Left lung (tissue), 10 donors: ENCODE measurements around the gene LTA4H. TPM values are rescaled to one million over a fixed set of nuclear protein-coding genes. Genes with fewer than 3 reads are reported as not detected.

Experiments
- ATAC-seq: fragments of 200-7000 bp; cut with Tn5 transposase; one replicate; pipeline ENCODE4 v1.9.1; 2020; ENCODE audit warnings: moderate library complexity
- DNase-seq, 4 donors: peaks; one replicate each; pipeline ENCODE4 v3.0.0-alpha.2; 2013 to 2020
- H3K27ac ChIP-seq, 2 donors: fragments of 200-600 bp; sonication (generic) in 1 of 2; one replicate each; pipeline versions ENCODE4 v1.5.0 to v1.8.0; 2020 to 2021
- H3K27me3 ChIP-seq, 2 donors: fragments of 200-600 bp; sonication (generic) in 1 of 2; one replicate each; pipeline versions ENCODE4 v1.5.0 to v1.8.0; 2020 to 2021
- H3K36me3 ChIP-seq, 2 donors: fragments of 200-600 bp; sonication (generic) in 1 of 2; one replicate each; pipeline versions ENCODE4 v1.5.0 to v1.8.0; 2020 to 2021
- H3K4me1 ChIP-seq, 2 donors: fragments of 200-600 bp; one replicate each; pipeline ENCODE4 v1.8.0; 2021
- H3K4me3 ChIP-seq, 2 donors: fragments of 200-600 bp; sonication (generic) in 1 of 2; one replicate each; pipeline versions ENCODE4 v1.5.0 to v1.8.0; 2020 to 2021; ENCODE audit warnings: mild to moderate bottlenecking in 1 of 2
- H3K9me3 ChIP-seq, 2 donors: fragments of 200-600 bp; sonication (generic) in 1 of 2; one replicate each; pipeline versions ENCODE4 v1.5.0 to v1.8.0; 2020 to 2021
- CTCF ChIP-seq, 2 donors: fragments of 200-600 bp; sonication (generic) in 1 of 2; IDR thresholded peaks; one replicate each; pipeline versions ENCODE4 v1.5.0 to v1.8.0; 2021; ENCODE audit warnings: antibody characterized with exemption in 2 of 2
- intact Hi-C, 2 donors: fragments of 100-400 bp; cut with DNase I; formaldehyde crosslinking; loops; one replicate each; pipeline versions ENCODE4 v1.11.2 to v1.14.2; 2022
- polyA plus RNA-seq, 6 donors: library from polyadenylated mRNA; unstranded; fragments of 120-200 nt; gene quantifications; one replicate each; pipeline ENCODE4 v1.2.1, GENCODE V29; 2013; ENCODE audit not compliant: insufficient read length in 6 of 6
- total RNA-seq, 2 donors: library from RNA; stranded (reverse); fragmentation: NEBNext Ultra II Directional; extraction: Animal tissue kit (Norgen Biotek cat#: 25700); gene quantifications; one replicate each; pipeline ENCODE4 v1.2.1, GENCODE V29; 2021
- donor health status: DM: no; HTN: yes; CAD: no.
- donor health status: DM: no; HTN: no; CAD: no.

LTA4H gene
- total and polyA plus RNA-seq, 8 donors, result 173 to 227 (median 203) TPM

- no peaks in the 10 kb centered on the region for H3K9me3 ChIP-seq
- no peak overlapping the region for H3K4me3 ChIP-seq
- TF ChIP-seq CTCF (IDR thresholded peaks at IDR 0.05), result no peak
- H3K4me1 ChIP-seq, result peaks cover 15 to 72% of the 10 kb centered on the region in 2 donors
- DNase-seq (peak in 1 of 4 donors; percentile 75), ATAC-seq (no peak)
- peak overlapping the region; percentile 79 to 90 for H3K27ac ChIP-seq
- intact Hi-C loops, result no loop called here
- no peaks in the 10 kb centered on the region for H3K36me3 ChIP-seq
- H3K27me3 ChIP-seq, result no peaks in the 10 kb centered on the region
Observed at GRCh38 chr12:96044017-96044942, 8.9 kb upstream of the LTA4H start.

- Histone ChIP-seq H3K27me3 (no peaks in the 10 kb centered on the region), H3K4me1 (peaks cover 4 to 58% of the 10 kb centered on the region in 2 donors), H3K4me3 (no peak overlapping the region), H3K27ac (no peak overlapping the region), H3K36me3 (no peaks in the 10 kb centered on the region), H3K9me3 (no peaks in the 10 kb centered on the region)
- no peak for TF ChIP-seq CTCF (IDR thresholded peaks at IDR 0.05)
- intact Hi-C loops, result no loop called here
- DNase-seq, result no peak
- ATAC-seq, result no peak
Observed at GRCh38 chr12:96041181-96041580, 5.8 kb upstream of the LTA4H start.

- Histone ChIP-seq H3K4me1 (peaks cover 0 to 54% of the 10 kb centered on the region in 2 donors), H3K27ac (peak overlapping the region in 1 of 2 donors; percentile 94), H3K4me3 (no peak overlapping the region), H3K9me3 (no peaks in the 10 kb centered on the region), H3K27me3 (no peaks in the 10 kb centered on the region), H3K36me3 (no peaks in the 10 kb centered on the region)
- no peak for DNase-seq
- TF ChIP-seq CTCF (IDR thresholded peaks at IDR 0.05), result no peak
- intact Hi-C loops, result no loop called here
- no peak for ATAC-seq
Observed at GRCh38 chr12:96040305-96041133, 5.1 kb upstream of the LTA4H start.

GRCh38 chr12:96039516-96039915 is 4.1 kb upstream of the LTA4H start:
- TF ChIP-seq CTCF (IDR thresholded peaks at IDR 0.05), result no peak
- Histone ChIP-seq H3K27ac (peak overlapping the region in 1 of 2 donors; percentile 94), H3K36me3 (no peaks in the 10 kb centered on the region), H3K4me3 (no peak overlapping the region), H3K9me3 (no peaks in the 10 kb centered on the region), H3K27me3 (no peaks in the 10 kb centered on the region), H3K4me1 (peaks cover 0 to 45% of the 10 kb centered on the region in 2 donors)
- ATAC-seq (no peak), DNase-seq (no peak)
- intact Hi-C loops, result no loop called here
